HL-60 (cell line): ENCODE results near the gene PMVK.

ENCODE experiments used
- DNase-seq, 2 experiments: peaks; one replicate each; pipeline ENCODE4 v3.0.0-alpha.2; 2010 to 2020; ENCODE audit warnings: low read depth in 1 of 2, low spot score in 1 of 2
- H3K27ac ChIP-seq: fragments of 250-450 bp; sonication (Bioruptor Pico); replicated peaks from 2 replicates; pipeline ENCODE4 v1.5.1; 2020; ENCODE audit warnings: mild to moderate bottlenecking, moderate library complexity
- H3K27me3 ChIP-seq: fragments of 250-450 bp; sonication (Bioruptor Pico); 2 replicates; pipeline ENCODE4 v1.5.1; 2021; ENCODE audit warnings: mild to moderate bottlenecking, moderate library complexity; ENCODE audit not compliant: insufficient read depth, poor library complexity, severe bottlenecking
- H3K4me3 ChIP-seq: replicated peaks from 2 replicates; pipeline ENCODE4 v1.5.1; 2011; ENCODE audit warnings: mild to moderate bottlenecking, control low read depth, low read length; ENCODE audit not compliant: insufficient read depth
- GABPA ChIP-seq: IDR thresholded peaks from 2 replicates; pipeline ENCODE4 v1.6.1; 2012; ENCODE audit warnings: low read depth
- POLR2AphosphoS5 ChIP-seq: IDR thresholded peaks from 2 replicates; pipeline ENCODE4 v1.6.1; 2012; ENCODE audit warnings: low read depth
- SPI1 ChIP-seq: IDR thresholded peaks from 2 replicates; pipeline ENCODE4 v1.6.1; 2012; ENCODE audit warnings: low read depth, mild to moderate bottlenecking, borderline replicate concordance
- TF ChIP-seq, protein P1 (sequence below): IDR thresholded peaks from one replicate; pipeline ENCODE4 v1.5.1; 2011; ENCODE audit warnings: low read length, control low read depth, inconsistent platforms; ENCODE audit not compliant: insufficient read depth
- TF ChIP-seq, protein P2 (sequence below): IDR thresholded peaks from 2 replicates; pipeline ENCODE4 v1.6.1; 2012; ENCODE audit warnings: low read depth; ENCODE audit not compliant: insufficient replicate concordance

PMVK gene

DNA sequence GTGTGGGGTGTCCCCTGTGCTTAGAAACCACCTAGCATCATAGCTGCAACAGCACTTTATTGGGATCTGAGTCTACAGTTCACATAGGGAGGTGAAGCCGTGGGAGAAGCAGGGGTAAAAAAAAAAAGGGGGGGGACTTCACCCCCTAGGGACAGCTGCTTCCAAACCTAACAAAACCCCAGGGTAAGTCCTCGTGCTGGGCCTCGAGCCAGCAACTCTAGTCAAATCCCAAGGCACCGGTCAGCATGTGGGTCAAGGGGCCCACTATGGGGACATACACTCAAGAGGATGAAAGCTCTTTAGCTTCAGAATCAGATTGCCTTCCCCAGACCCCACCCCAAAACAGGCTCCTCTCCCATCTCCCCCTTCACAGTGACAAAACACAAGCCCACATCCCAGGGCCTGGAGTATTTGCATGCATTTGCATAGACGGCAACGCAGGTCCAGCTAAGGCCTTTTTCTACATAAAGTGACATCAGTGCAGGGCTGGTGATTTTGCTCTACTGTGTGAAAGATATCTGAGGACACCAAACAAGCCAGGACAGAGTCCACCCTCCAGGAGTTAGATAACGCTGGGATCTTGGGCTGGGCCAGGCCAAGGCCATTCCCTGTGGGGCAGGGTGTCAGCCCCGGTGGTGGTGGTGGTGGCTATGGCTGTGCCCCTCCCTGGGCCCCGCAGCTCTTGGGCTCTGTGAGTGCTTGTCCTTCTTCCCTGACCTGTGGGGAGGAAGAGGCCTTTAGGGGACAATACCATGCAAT is 8.1 kb upstream of the PMVK start:
- H3K27ac ChIP-seq, result peak overlapping the region; percentile 26

DNA sequence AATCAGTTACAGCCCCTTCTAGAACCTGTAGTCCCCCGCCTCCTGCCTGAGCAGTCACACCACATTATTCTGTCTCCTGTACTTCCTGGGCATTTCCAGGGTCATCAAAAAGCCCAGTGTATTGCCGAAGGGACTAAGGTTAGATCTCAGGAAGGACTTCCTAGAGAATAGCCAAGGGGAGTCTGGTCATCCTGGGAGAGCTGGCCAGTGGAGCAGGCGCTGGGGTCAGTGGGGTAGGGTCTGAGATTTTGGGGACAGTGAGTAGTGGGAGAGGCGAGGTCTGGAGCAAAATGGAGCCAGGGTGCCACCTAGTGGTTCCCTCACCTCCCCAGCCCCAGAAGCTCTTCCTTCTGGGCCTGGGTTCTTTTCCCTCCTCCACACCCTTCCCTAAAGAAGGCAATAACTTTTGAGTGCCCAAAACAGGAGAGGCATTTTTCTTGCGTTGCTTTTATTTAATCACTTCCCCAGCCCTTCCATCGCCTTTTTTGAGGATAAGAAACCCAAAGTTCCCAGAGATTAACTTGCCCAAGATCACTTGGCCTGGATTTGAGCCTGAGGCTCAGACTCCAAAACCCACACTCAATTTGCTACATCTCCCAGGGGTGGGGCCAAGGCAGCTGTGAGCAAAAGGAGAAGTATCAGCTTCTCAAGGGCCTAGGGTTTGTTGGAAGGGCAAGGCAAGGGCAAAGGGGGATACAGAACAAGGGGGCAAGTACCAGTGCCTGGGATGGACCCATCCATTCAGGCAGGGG is 7.3 kb upstream of the PMVK start:
- no peak overlapping the region for H3K4me3 ChIP-seq
- TF ChIP-seq GABPA (no peak), SPI1 (0 out of 2 replicates have a peak, but pooled peaks have one; percentile 0)
- TF ChIP-seq, protein P1, sequence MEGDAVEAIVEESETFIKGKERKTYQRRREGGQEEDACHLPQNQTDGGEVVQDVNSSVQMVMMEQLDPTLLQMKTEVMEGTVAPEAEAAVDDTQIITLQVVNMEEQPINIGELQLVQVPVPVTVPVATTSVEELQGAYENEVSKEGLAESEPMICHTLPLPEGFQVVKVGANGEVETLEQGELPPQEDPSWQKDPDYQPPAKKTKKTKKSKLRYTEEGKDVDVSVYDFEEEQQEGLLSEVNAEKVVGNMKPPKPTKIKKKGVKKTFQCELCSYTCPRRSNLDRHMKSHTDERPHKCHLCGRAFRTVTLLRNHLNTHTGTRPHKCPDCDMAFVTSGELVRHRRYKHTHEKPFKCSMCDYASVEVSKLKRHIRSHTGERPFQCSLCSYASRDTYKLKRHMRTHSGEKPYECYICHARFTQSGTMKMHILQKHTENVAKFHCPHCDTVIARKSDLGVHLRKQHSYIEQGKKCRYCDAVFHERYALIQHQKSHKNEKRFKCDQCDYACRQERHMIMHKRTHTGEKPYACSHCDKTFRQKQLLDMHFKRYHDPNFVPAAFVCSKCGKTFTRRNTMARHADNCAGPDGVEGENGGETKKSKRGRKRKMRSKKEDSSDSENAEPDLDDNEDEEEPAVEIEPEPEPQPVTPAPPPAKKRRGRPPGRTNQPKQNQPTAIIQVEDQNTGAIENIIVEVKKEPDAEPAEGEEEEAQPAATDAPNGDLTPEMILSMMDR, result peak; percentile 84
- TF ChIP-seq, protein P2, sequence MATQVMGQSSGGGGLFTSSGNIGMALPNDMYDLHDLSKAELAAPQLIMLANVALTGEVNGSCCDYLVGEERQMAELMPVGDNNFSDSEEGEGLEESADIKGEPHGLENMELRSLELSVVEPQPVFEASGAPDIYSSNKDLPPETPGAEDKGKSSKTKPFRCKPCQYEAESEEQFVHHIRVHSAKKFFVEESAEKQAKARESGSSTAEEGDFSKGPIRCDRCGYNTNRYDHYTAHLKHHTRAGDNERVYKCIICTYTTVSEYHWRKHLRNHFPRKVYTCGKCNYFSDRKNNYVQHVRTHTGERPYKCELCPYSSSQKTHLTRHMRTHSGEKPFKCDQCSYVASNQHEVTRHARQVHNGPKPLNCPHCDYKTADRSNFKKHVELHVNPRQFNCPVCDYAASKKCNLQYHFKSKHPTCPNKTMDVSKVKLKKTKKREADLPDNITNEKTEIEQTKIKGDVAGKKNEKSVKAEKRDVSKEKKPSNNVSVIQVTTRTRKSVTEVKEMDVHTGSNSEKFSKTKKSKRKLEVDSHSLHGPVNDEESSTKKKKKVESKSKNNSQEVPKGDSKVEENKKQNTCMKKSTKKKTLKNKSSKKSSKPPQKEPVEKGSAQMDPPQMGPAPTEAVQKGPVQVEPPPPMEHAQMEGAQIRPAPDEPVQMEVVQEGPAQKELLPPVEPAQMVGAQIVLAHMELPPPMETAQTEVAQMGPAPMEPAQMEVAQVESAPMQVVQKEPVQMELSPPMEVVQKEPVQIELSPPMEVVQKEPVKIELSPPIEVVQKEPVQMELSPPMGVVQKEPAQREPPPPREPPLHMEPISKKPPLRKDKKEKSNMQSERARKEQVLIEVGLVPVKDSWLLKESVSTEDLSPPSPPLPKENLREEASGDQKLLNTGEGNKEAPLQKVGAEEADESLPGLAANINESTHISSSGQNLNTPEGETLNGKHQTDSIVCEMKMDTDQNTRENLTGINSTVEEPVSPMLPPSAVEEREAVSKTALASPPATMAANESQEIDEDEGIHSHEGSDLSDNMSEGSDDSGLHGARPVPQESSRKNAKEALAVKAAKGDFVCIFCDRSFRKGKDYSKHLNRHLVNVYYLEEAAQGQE, result no peak
- DNase-seq, result peak in 1 of 2 experiments; percentile 83
- H3K27me3 ChIP-seq, result no peaks in the 10 kb centered on the region
- H3K27ac ChIP-seq, result peak overlapping the region; percentile 26

More for the DNA sequence above, 8.1 kb upstream of the PMVK start:
- Histone ChIP-seq H3K4me3 (no peak overlapping the region), H3K27me3 (no peaks in the 10 kb centered on the region)
- no peak for DNase-seq
- TF ChIP-seq POLR2AphosphoS5, result no peak
- TF ChIP-seq, protein P2, result no peak
- no peak for TF ChIP-seq SPI1
- TF ChIP-seq, protein P1, result no peak
- no peak for TF ChIP-seq GABPA

DNA sequence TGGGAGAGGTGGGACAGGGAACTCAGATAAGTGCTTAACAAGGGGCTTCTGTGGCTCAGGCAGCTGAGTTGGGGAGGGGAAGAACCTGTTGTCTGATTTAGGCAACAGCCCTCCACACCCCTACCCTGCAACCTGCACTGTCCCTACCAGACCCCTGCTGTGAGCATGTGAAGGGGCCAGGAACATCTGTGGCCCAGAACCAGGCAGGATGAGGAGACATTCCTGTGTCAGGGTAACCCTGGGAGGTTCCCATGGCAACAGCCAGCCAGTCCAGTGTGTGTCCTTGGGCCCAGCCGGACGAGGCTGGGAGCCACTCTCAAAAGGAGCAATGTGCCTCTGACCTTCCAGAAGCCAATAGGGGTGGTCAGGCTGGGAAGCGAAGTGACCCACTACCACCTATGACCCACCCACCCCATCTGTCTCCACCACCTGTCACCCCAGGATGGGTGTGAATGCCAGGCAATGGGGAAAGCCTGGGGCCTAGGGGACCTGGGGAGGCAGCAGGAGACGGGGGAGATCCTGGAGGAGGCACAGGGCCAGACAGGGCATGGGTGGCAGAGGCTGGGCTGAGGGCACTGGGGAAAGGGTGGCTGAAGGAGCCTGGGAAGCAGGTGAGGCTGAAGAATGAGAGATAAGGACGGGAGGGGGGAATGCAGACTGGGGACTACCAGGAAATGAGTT is 5.0 kb upstream of the PMVK start:
- Histone ChIP-seq H3K4me3 (no peak overlapping the region), H3K27ac (no peak overlapping the region), H3K27me3 (no peaks in the 10 kb centered on the region)
- DNase-seq, result no peak
- TF ChIP-seq, protein P1, result no peak
- TF ChIP-seq, protein P2, result no peak
